Fibroblast of lung (primary cell): ENCODE data around the gene PRXL2C. TPM values are rescaled to one million over a fixed set of nuclear protein-coding genes. Genes with fewer than 3 reads are reported as not detected.
A peak's percentile ranks its signal among the peaks of the same experiment; 100 is the strongest.

Experiments used
- DNase-seq, 2 donors: peaks; one replicate each; pipeline versions ENCODE4 v3.0.0 to v3.0.0-alpha.2; 2010; ENCODE audit warnings: low read depth in 2 of 2
- H2AFZ ChIP-seq: 2 replicates; pipeline ENCODE4 v1.5.1; 2012; ENCODE audit warnings: low read length, control low read depth, inconsistent platforms
- H3K27ac ChIP-seq: 2 replicates; pipeline ENCODE4 v1.5.1; 2011; ENCODE audit warnings: low read length, control low read depth; ENCODE audit not compliant: insufficient read depth
- H3K27me3 ChIP-seq: 2 replicates; pipeline ENCODE4 v1.5.1; 2011; ENCODE audit warnings: mild to moderate bottlenecking, low read length; ENCODE audit not compliant: control insufficient read depth, insufficient read depth
- H3K36me3 ChIP-seq: 2 replicates; pipeline ENCODE4 v1.5.1; 2011; ENCODE audit warnings: low read length; ENCODE audit not compliant: control insufficient read depth, insufficient read depth
- H3K4me1 ChIP-seq: 2 replicates; pipeline ENCODE4 v1.5.1; 2011; ENCODE audit warnings: low read length; ENCODE audit not compliant: control insufficient read depth, insufficient read depth; ENCODE audit errors: extremely low read depth
- H3K4me2 ChIP-seq: 2 replicates; pipeline ENCODE4 v1.5.1; 2011; ENCODE audit warnings: low read length, control low read depth; ENCODE audit not compliant: insufficient read depth; ENCODE audit errors: extremely low read depth
- H3K4me3 ChIP-seq, 4 experiments: fragments of 200-600 bp in 1 of 4; sonication (generic) in 1 of 4; replicated peaks in 1 of 4; 2 replicates each; pipeline ENCODE4 v1.5.1; 2011 to 2016; ENCODE audit warnings: low read length in 4 of 4, low read depth in 3 of 4, mild to moderate bottlenecking in 3 of 4, control low read depth in 2 of 4, inconsistent platforms in 1 of 4, mixed read lengths in 1 of 4; ENCODE audit not compliant: insufficient read depth in 1 of 4; ENCODE audit errors: control extremely low read depth in 1 of 4
- H3K79me2 ChIP-seq: 2 replicates; pipeline ENCODE4 v1.5.1; 2012; ENCODE audit warnings: mild to moderate bottlenecking, low read length, inconsistent platforms; ENCODE audit not compliant: control insufficient read depth, insufficient read depth
- H3K9ac ChIP-seq: 2 replicates; pipeline ENCODE4 v1.5.1; 2011; ENCODE audit warnings: mild to moderate bottlenecking, low read length, control low read depth; ENCODE audit not compliant: insufficient read depth
- H3K9me3 ChIP-seq: 2 replicates; pipeline ENCODE4 v1.5.1; 2012; ENCODE audit warnings: low read depth, low read length; ENCODE audit not compliant: control insufficient read depth, insufficient read depth
- H4K20me1 ChIP-seq: 2 replicates; pipeline ENCODE4 v1.5.1; 2011; ENCODE audit warnings: low read length; ENCODE audit not compliant: control insufficient read depth, insufficient read depth; ENCODE audit errors: extremely low read depth
- CTCF ChIP-seq, 2 donors: IDR thresholded peaks in 1 of 2; conservative IDR thresholded peaks in 1 of 2; 1 replicate in 1 of 2; 2 replicates in 1 of 2; pipeline ENCODE4 v1.5.1; 2011 to 2012; ENCODE audit warnings: low read length in 2 of 2, control low read depth in 1 of 2, inconsistent platforms in 1 of 2, low read depth in 1 of 2, mild to moderate bottlenecking in 1 of 2
- EZH2 ChIP-seq: IDR thresholded peaks from 2 replicates; pipeline ENCODE4 v1.5.1; 2012; ENCODE audit warnings: low read length, control low read depth, mild to moderate bottlenecking; ENCODE audit errors: missing control alignments
- polyA plus RNA-seq, 2 donors: library from polyadenylated mRNA; depleted of rRNA in 1 of 2; stranded (reverse) in 1 of 2; unstranded in 1 of 2; fragments of >200 nt; gene quantifications; 2 replicates each; pipeline ENCODE4 v1.2.1, GENCODE V29; 2011 to 2012; ENCODE audit warnings: missing spikeins in 1 of 2
- total RNA-seq: library from RNA; depleted of rRNA; stranded (reverse); fragments of >200 nt; gene quantifications from 2 replicates; pipeline ENCODE4 v1.2.1, GENCODE V29; 2014

Gene PRXL2C
- total and polyA plus RNA-seq, 2 donors (not counting 1 experiment from before 2014, with no cell fraction given): 31.2 to 64.4 TPM

GRCh38 chr9:96612105-96612965, 42.8 kb downstream of the PRXL2C start:
- H3K4me2 ChIP-seq: peak overlapping the region; percentile 89
- DNase-seq: peak; percentile 90 to 92
- no peaks in the 10 kb centered on the region for H3K9me3 ChIP-seq
- no peak for TF ChIP-seq EZH2
- TF ChIP-seq CTCF (conservative IDR thresholded peaks at IDR 0.05 in 1 of 2, IDR thresholded peaks at IDR 0.05 in 1 of 2; ENCODE audit: low read depth in 1 of 2, low read length in 2 of 2): no peak
- H3K27ac ChIP-seq: peak overlapping the region; percentile 80
- H3K4me1 ChIP-seq: peaks cover 17% of the 10 kb centered on the region
- no peaks in the 10 kb centered on the region for H4K20me1 ChIP-seq
- no peaks in the 10 kb centered on the region for H3K27me3 ChIP-seq
- H3K9ac ChIP-seq: no peak overlapping the region
- peaks cover 36% of the 10 kb centered on the region for H3K79me2 ChIP-seq
- H3K36me3 ChIP-seq: no peaks in the 10 kb centered on the region
- H3K4me3 ChIP-seq: peak overlapping the region in 3 of 4 experiments; percentile 33 to 47 (median 42)
- no peak overlapping the region for H2AFZ ChIP-seq

- Histone ChIP-seq H3K4me1 (peaks cover 17% of the 10 kb centered on the region), H3K36me3 (no peaks in the 10 kb centered on the region), H3K27ac (peak overlapping the region; percentile 80), H2AFZ (no peak overlapping the region), H3K27me3 (no peaks in the 10 kb centered on the region), H4K20me1 (no peaks in the 10 kb centered on the region), H3K4me3 (peak overlapping the region in 3 of 4 experiments; percentile 33 to 47 (median 42)), H3K79me2 (peaks cover 33% of the 10 kb centered on the region), H3K4me2 (peak overlapping the region; percentile 89), H3K9me3 (no peaks in the 10 kb centered on the region), H3K9ac (no peak overlapping the region)
- no peak for DNase-seq
- no peak for TF ChIP-seq CTCF (conservative IDR thresholded peaks at IDR 0.05 in 1 of 2, IDR thresholded peaks at IDR 0.05 in 1 of 2; ENCODE audit: low read depth in 1 of 2, low read length in 2 of 2)
- TF ChIP-seq EZH2: no peak
Observed at GRCh38 chr9:96611302-96611701, 43.8 kb downstream of the PRXL2C start.

GRCh38 chr9:96609732-96610131, 45.4 kb downstream of the PRXL2C start:
- Histone ChIP-seq H3K27ac (no peak overlapping the region), H4K20me1 (no peaks in the 10 kb centered on the region), H3K9ac (no peak overlapping the region), H2AFZ (no peak overlapping the region), H3K4me3 (no peak overlapping the region), H3K4me1 (peaks cover 19% of the 10 kb centered on the region), H3K79me2 (peaks cover 33% of the 10 kb centered on the region), H3K4me2 (no peak overlapping the region), H3K36me3 (no peaks in the 10 kb centered on the region), H3K27me3 (no peaks in the 10 kb centered on the region), H3K9me3 (no peaks in the 10 kb centered on the region)
- DNase-seq: no peak
- TF ChIP-seq EZH2 (no peak), CTCF (conservative IDR thresholded peaks at IDR 0.05 in 1 of 2, IDR thresholded peaks at IDR 0.05 in 1 of 2; ENCODE audit: low read depth in 1 of 2, low read length in 2 of 2) (no peak)
